ENCODE data around the gene RHOXF1. TPM values are rescaled to one million over a fixed set of nuclear protein-coding genes. Genes with fewer than 3 reads are reported as not detected.
"Not testable (repeated sequence)": the region's sequence is repeated elsewhere in the genome, so short reads cannot be mapped to it uniquely, and the experiment has no call there.

The RHOXF1 gene, protein sequence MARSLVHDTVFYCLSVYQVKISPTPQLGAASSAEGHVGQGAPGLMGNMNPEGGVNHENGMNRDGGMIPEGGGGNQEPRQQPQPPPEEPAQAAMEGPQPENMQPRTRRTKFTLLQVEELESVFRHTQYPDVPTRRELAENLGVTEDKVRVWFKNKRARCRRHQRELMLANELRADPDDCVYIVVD
- not detected for total RNA-seq

DNA sequence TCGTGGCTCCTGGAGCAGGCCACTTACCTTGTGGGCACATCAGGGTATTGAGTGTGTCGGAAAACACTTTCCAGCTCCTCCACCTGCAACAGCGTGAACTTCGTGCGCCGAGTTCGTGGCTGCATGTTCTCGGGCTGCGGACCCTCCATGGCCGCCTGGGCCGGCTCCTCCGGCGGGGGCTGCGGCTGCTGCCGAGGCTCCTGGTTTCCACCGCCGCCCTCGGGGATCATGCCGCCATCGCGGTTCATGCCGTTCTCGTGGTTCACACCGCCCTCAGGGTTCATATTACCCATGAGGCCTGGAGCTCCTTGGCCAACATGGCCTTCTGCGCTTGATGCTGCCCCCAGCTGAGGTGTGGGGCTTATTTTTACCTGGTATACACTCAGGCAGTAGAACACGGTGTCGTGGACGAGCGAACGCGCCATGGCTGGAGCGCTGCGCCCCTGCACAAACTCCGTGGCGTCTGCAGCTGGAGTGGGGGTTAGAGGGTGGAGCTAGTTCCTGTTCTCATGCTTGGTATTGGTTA, at the start of gene RHOXF1:
Gene RHOXF1 (minus strand): TSS at position 476 of the 526 bp plus-strand sequence. CDS start 51 bp downstream, at position 425.
- no peaks in the 10 kb centered on the region for H3K4me1 ChIP-seq
- no peak for DNase-seq (ENCODE audit: low spot score in 2 of 2)
- peaks cover 0 to 6% of the 10 kb centered on the region in 2 donors for H3K27me3 ChIP-seq
- H3K27ac ChIP-seq, result no peak within 1 kb of the TSS
- no peak for TF ChIP-seq EP300 (IDR thresholded peaks at IDR 0.05)
- TF ChIP-seq, protein P1, sequence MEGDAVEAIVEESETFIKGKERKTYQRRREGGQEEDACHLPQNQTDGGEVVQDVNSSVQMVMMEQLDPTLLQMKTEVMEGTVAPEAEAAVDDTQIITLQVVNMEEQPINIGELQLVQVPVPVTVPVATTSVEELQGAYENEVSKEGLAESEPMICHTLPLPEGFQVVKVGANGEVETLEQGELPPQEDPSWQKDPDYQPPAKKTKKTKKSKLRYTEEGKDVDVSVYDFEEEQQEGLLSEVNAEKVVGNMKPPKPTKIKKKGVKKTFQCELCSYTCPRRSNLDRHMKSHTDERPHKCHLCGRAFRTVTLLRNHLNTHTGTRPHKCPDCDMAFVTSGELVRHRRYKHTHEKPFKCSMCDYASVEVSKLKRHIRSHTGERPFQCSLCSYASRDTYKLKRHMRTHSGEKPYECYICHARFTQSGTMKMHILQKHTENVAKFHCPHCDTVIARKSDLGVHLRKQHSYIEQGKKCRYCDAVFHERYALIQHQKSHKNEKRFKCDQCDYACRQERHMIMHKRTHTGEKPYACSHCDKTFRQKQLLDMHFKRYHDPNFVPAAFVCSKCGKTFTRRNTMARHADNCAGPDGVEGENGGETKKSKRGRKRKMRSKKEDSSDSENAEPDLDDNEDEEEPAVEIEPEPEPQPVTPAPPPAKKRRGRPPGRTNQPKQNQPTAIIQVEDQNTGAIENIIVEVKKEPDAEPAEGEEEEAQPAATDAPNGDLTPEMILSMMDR (IDR thresholded peaks at IDR 0.05), result no peak
- TF ChIP-seq POLR2A (IDR thresholded peaks at IDR 0.05), result no peak
- no peaks in the 10 kb centered on the region for H3K9me3 ChIP-seq
- H3K4me3 ChIP-seq, result no peak within 1 kb of the TSS
- no peaks in the 10 kb centered on the region for H3K36me3 ChIP-seq
- 89 to 97% methylated on average over 35 of the region's 35 CpGs for WGBS, 2 donors

DNA sequence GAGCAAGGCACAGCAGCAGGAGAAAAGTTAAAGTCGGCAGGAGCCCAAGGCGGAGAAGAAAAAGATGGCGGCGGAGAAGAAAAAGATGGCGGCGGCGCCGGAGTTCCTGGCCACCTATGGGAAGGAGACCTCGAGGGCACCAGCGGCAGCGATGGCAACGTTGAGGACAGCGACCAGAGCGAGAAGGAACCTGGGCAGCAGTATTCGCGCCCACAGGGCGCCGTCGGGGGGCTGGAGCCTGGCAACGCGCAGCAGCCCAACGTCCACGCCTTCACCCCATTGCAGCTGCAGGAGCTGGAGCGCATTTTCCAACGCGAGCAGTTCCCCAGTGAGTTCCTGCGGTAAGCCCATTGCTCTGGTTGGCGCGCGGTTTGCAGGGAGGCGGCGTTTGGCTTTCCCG, 43.4 kb upstream of the RHOXF1 start:
- H3K4me3 ChIP-seq; H3K9me3 ChIP-seq; H3K4me1 ChIP-seq; H3K27ac ChIP-seq; H3K27me3 ChIP-seq; DNase-seq (ENCODE audit: low spot score in 2 of 2); H3K36me3 ChIP-seq: not testable (repeated sequence)
- whole genome bisulfite sequencing, 2 donors, result 95% methylated on average over 19 of the region's 33 CpGs; no CpG with 5 or more reads in 1 of the 2 donors

DNA sequence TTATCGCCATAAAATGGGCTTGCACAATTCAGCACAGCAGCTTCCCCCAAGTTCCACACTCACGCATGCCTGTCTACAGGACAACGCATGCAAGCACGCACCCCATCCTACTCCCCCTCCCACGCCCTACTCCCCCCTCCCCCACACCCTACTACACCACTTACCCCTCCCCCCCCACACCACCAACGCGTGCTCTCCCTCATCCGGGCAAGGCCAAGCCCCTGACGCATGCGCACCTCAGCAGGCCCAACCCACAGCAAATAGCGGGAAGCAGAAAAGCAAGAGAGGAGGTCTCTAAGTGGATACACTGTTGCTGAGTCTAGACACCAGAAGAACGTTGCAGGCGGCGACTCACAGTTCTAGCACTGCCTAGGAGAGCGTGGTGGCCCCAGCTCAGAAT, 42.6 kb upstream of the RHOXF1 start, which contains the start of gene RHOXF2:
Gene RHOXF2 (plus strand): TSS at position 301 of the 400 bp plus-strand sequence. CDS start 138 bp downstream, outside the sequence.
- no CpG with 5 or more reads among the region's 15 CpGs for WGBS, 2 donors

DNA sequence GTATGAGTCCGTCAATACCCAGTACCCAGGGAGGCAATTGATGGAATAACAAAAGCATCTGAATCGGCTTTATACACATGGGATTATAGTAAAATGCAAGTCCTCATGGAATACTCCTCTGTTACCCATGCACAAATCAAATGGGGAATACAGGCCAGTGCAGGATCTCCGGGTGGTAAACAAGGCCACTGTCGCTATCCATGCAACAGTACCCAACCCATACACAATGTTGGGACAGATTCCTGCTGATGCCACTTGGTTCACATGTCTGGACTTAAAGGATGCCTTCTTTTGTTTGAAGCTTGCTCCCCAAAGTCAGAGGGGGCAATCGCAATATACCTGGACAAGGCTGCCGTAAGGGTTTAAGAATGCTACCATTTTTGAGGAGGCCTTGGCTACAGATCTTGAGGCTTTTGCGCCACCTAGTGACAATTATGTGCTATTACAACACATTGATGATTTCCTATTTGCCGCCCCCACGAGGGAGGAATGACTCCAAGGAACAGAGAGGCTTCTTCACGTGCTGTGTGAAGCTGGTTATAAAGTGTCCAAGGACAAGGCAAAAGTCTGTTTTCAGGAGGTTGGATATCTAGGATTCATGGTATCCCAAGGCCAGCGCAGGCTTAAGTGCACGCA, 34.5 kb upstream of the RHOXF1 start:
- H3K27ac ChIP-seq; DNase-seq (ENCODE audit: low spot score in 2 of 2); H3K4me3 ChIP-seq; H3K27me3 ChIP-seq; H3K9me3 ChIP-seq; H3K4me1 ChIP-seq; H3K36me3 ChIP-seq: not testable (repeated sequence)
- no CpG with 5 or more reads among the region's 12 CpGs for WGBS, 2 donors

More for the DNA sequence above, 42.6 kb upstream of the RHOXF1 start, which contains the start of gene RHOXF2:
- H3K27ac ChIP-seq; H3K36me3 ChIP-seq; DNase-seq (ENCODE audit: low spot score in 2 of 2); H3K27me3 ChIP-seq; H3K4me1 ChIP-seq; H3K9me3 ChIP-seq; H3K4me3 ChIP-seq: not testable (repeated sequence)

DNA sequence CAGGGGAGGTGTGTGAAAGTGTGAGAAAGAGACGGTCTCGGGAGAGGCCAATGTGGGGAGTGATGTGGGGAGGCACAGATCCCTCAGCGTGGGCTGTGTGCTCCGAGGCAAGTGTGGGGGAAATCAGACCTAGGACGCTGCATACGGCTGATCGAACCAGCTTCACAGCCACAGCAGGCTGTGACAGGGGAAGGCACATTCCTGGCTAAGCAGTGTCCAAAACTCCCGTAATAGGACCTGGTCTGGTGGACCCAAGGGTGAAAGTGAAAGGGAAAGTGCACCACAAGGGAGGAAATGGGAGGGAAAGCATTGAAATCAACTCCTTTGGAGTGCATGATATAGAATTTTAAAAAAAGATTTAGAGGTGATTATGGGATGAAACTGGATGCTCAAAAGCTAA, 31.8 kb upstream of the RHOXF1 start:
- DNase-seq (ENCODE audit: low spot score in 2 of 2), result no peak
- WGBS, 2 donors, result 88 to 96% methylated on average over 4 to 8 of the region's 8 CpGs
- Histone ChIP-seq H3K9me3 (no peaks in the 10 kb centered on the region), H3K4me1 (peaks cover 0 to 5% (median 0%) of the 10 kb centered on the region in 4 donors), H3K27me3 (peaks cover 0 to 8% of the 10 kb centered on the region in 2 donors), H3K27ac (no peak overlapping the region), H3K36me3 (no peaks in the 10 kb centered on the region), H3K4me3 (no peak overlapping the region)
- TF ChIP-seq EP300 (IDR thresholded peaks at IDR 0.05), result no peak
- TF ChIP-seq, protein P1 (IDR thresholded peaks at IDR 0.05), result no peak
- no peak for TF ChIP-seq POLR2A (IDR thresholded peaks at IDR 0.05)

DNA sequence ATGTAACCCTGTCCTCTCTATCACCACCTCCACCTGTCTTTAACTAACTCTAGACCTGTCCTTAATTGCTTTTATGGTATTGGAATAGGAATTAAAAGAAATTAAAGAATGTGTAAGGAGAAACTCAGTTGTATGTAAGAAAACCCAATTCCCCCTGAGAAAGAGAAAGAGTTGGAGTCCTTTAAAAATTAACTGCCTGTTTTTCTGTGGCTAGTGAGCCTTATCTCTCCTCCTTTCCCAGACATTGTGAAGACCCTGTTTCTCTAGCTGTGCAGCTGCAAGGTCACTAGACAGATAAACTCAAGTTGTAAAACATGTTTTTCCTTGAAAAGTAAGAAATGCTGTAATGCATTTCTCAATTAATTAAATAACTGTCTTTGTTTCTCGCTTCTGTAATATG, 30.6 kb upstream of the RHOXF1 start:
- not testable (repeated sequence) for H3K4me3 ChIP-seq; H3K9me3 ChIP-seq; DNase-seq (ENCODE audit: low spot score in 2 of 2); H3K36me3 ChIP-seq; H3K27ac ChIP-seq; H3K27me3 ChIP-seq; H3K4me1 ChIP-seq
- WGBS, 2 donors, result 78 to 94% methylated on average over 1 of the region's 1 CpG

DNA sequence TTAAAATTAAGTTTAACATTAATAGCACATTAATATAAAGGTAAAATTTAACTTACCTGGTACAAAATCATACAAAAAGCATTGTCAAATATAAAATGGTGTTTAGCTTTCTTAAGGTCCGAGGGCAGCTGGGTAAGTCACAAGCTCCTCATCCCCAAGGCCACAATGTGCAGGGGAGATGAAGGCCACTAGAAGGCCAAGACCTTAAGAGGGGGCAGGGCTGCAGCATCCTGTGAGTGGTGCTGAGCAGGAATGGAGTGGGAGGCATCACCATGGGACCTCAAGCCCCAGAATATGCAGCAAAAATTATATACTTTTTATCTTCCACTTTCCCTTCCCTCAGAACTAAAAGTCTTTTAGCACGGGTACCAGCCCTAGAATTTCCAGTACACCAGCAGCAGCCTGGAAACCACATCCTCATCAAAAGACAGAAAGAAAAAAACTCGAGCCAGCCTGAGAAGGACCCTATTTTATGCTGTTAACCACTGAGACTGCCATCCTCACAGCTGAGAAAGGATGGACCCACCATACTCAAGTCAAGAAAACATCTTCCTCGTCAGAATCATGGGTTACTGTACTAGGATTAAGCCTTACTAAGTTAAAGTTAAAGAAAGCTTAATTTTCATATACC, 29.7 kb upstream of the RHOXF1 start:
- Histone ChIP-seq H3K4me1 (peaks cover 0 to 5% (median 0%) of the 10 kb centered on the region in 4 donors), H3K4me3 (no peak overlapping the region), H3K27me3 (peaks cover 0 to 8% of the 10 kb centered on the region in 2 donors), H3K9me3 (no peaks in the 10 kb centered on the region), H3K36me3 (no peaks in the 10 kb centered on the region), H3K27ac (no peak overlapping the region)
- WGBS, 2 donors, result 50 to 69% methylated on average over 4 of the region's 4 CpGs
- TF ChIP-seq EP300 (IDR thresholded peaks at IDR 0.05) (no peak), POLR2A (IDR thresholded peaks at IDR 0.05) (no peak)
- TF ChIP-seq, protein P1 (IDR thresholded peaks at IDR 0.05), result no peak
- DNase-seq (ENCODE audit: low spot score in 2 of 2), result no peak
